Gastrocnemius medialis (tissue), 4 donors: Measurements from ENCODE around the gene RPP30. TPM values are rescaled to one million over a fixed set of nuclear protein-coding genes. Genes with fewer than 3 reads are reported as not detected.
"Not testable (repeated sequence)": the region's sequence is repeated elsewhere in the genome, so short reads cannot be mapped to it uniquely, and the experiment has no call there.

Source experiments
- ATAC-seq, 2 donors: fragments of 150-250 bp; one replicate each; pipeline ENCODE4 v1.9.1; 2016
- DNase-seq, 2 donors: peaks; one replicate each; pipeline ENCODE4 v3.0.0-alpha.2; 2019
- H3K27ac ChIP-seq, 4 donors: fragments of 200-600 bp; sonication (generic); 1 replicate in 1 of 4; 2 replicates in 3 of 4; pipeline ENCODE4 v1.5.1; 2016 to 2018; ENCODE audit warnings: mild to moderate bottlenecking in 2 of 4, moderate library complexity in 1 of 4
- H3K27me3 ChIP-seq, 3 donors: fragments of 200-600 bp; sonication (generic) in 2 of 3; 1 replicate in 1 of 3; 2 replicates in 2 of 3; pipeline versions ENCODE4 v1.5.1 to v1.6.0; 2016 to 2019; ENCODE audit warnings: mild to moderate bottlenecking in 1 of 3, moderate library complexity in 1 of 3
- H3K36me3 ChIP-seq, 2 donors: fragments of 200-600 bp; sonication (generic) in 1 of 2; one replicate each; pipeline ENCODE4 v1.5.1; 2017 to 2018
- H3K4me1 ChIP-seq, 2 donors: fragments of 200-600 bp; sonication (generic) in 1 of 2; one replicate each; pipeline ENCODE4 v1.5.1; 2016 to 2017; ENCODE audit warnings: mild to moderate bottlenecking in 2 of 2
- H3K4me3 ChIP-seq, 4 donors: fragments of 200-600 bp; sonication (generic) in 3 of 4; 1 replicate in 1 of 4; 2 replicates in 3 of 4; pipeline ENCODE4 v1.5.1; 2016 to 2019; ENCODE audit warnings: mild to moderate bottlenecking in 2 of 4
- H3K9me3 ChIP-seq, 3 donors: fragments of 200-600 bp; sonication (generic) in 2 of 3; 1 replicate in 1 of 3; 2 replicates in 2 of 3; pipeline ENCODE4 v1.5.1; 2016 to 2019
- CTCF ChIP-seq, 5 experiments: fragments of 450-650 bp in 3 of 5; fragments of 200-600 bp in 2 of 5; sonication (generic) in 2 of 5; IDR thresholded peaks in 4 of 5; conservative IDR thresholded peaks in 1 of 5; 1 replicate in 4 of 5; 2 replicates in 1 of 5; pipeline ENCODE4 v1.5.1; 2016 to 2019; ENCODE audit warnings: antibody characterized with exemption in 5 of 5, mild to moderate bottlenecking in 3 of 5, moderate library complexity in 3 of 5
- POLR2A ChIP-seq, 2 donors: fragments of 450-650 bp; IDR thresholded peaks; one replicate each; pipeline ENCODE4 v1.6.1; 2017; ENCODE audit warnings: antibody characterized with exemption in 2 of 2, mild to moderate bottlenecking in 2 of 2, moderate library complexity in 2 of 2
- in situ Hi-C, 4 donors: fragments of 200-750 bp; cut with MboI; loops; one replicate each; pipeline versions ENCODE4 v1.15.0 to v1.8.0; 2017; ENCODE audit warnings: low sequenced_read_pairs in 4 of 4
- intact Hi-C: fragments of 100-400 bp; cut with DNase I; formaldehyde crosslinking; loops from one replicate; pipeline ENCODE4 v1.15.1; 2023; ENCODE audit warnings: low total_unique reads
- total RNA-seq, 4 donors: library from RNA; depleted of rRNA; stranded (reverse); fragments of >200 nt; gene quantifications; one replicate each; pipeline versions ENCODE4 v1.1.0 to v1.2.3, GENCODE V29; 2016

The RPP30 gene
- total RNA-seq, 4 donors from 2014 or later: 20.4 to 44.9 (median 31.3) TPM

GRCh38 chr10:90872648-90873020 lies 860 bp downstream of the RPP30 start:
- intact Hi-C loops: loop anchor here (5.0 kb wide), 1 partner anchor 1080 kb away; no protein-coding TSS in a partner anchor
- H3K27ac ChIP-seq: peak overlapping the region in 2 of 4 donors; percentile 88 to 93
- no peak for ATAC-seq
- no peaks in the 10 kb centered on the region for H3K9me3 ChIP-seq
- in situ Hi-C loops: loop anchor here in 1 of 4 donors (25.0 kb wide), 1 partner anchor 1085 kb away; no protein-coding TSS in a partner anchor
- H3K36me3 ChIP-seq: peaks cover 0 to 20% of the 10 kb centered on the region in 2 donors
- DNase-seq: no peak
- H3K27me3 ChIP-seq: peaks cover 0 to 5% (median 0%) of the 10 kb centered on the region in 3 donors
- TF ChIP-seq POLR2A (IDR thresholded peaks at IDR 0.05): no peak
- no peak for TF ChIP-seq CTCF (IDR thresholded peaks at IDR 0.05 in 4 of 5, conservative IDR thresholded peaks at IDR 0.05 in 1 of 5)
- peak overlapping the region; percentile 67 to 99 (median 87) for H3K4me3 ChIP-seq
- peaks cover 16 to 21% of the 10 kb centered on the region in 2 donors for H3K4me1 ChIP-seq

- Histone ChIP-seq H3K4me1 (peaks cover under 1 to 7% of the 10 kb centered on the region in 2 donors), H3K27me3 (no peaks in the 10 kb centered on the region), H3K36me3 (peaks cover 0 to 25% of the 10 kb centered on the region in 2 donors), H3K9me3 (no peaks in the 10 kb centered on the region), H3K27ac (no peak overlapping the region), H3K4me3 (no peak overlapping the region)
- in situ Hi-C loops (no loop called here), intact Hi-C loops (no loop called here)
- DNase-seq: no peak
- no peak for ATAC-seq
- TF ChIP-seq CTCF (IDR thresholded peaks at IDR 0.05 in 4 of 5, conservative IDR thresholded peaks at IDR 0.05 in 1 of 5) (no peak), POLR2A (IDR thresholded peaks at IDR 0.05) (no peak)
Measured at GRCh38 chr10:90879062-90879461, 7.3 kb downstream of the RPP30 start.

DNA sequence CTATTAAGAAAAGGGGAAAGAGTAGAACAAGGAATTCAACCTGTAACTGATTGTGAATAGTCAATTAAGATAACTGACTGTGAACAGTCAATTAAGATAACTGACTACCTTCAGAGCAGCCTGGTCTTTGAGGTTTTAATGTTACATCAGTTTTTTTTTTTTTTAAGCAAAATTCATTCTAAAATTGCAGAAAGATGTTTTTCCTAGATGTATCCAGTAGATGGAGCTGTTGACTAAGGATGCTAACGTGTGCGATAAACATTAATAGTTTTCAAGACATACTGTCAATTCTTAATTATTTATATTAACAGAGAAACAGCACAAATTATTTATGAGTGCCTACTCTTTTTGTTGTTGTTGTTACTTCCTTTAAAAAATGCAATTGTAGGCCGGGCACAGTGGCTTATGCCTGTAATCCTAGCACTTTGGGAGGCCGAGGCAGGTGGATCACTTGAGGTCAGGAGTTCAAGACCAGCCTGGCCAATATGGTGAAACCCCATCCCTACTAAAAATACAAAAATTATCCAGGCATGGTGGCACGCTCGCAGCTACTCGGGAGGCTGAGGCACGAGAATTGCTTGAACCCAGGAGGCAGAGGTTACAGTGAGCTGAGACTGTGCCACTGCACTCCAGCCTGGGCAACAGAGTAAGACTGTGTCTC lies 8.4 kb downstream of the RPP30 start:
- H3K4me1 ChIP-seq: peaks cover 12 to 18% of the 10 kb centered on the region in 2 donors
- in situ Hi-C loops, ATAC-seq, H3K4me3 ChIP-seq, intact Hi-C loops, H3K9me3 ChIP-seq, DNase-seq, H3K27ac ChIP-seq, H3K27me3 ChIP-seq: not testable (repeated sequence)
- TF ChIP-seq CTCF (IDR thresholded peaks at IDR 0.05 in 4 of 5, conservative IDR thresholded peaks at IDR 0.05 in 1 of 5): peak; percentile 45 to 76 (median 60)
- H3K36me3 ChIP-seq: peaks cover 0 to 25% of the 10 kb centered on the region in 2 donors

- Histone ChIP-seq H3K4me3 (no peak overlapping the region), H3K4me1 (peaks cover 13 to 27% of the 10 kb centered on the region in 2 donors), H3K27me3 (no peaks in the 10 kb centered on the region), H3K36me3 (peaks cover 0 to 35% of the 10 kb centered on the region in 2 donors), H3K9me3 (no peaks in the 10 kb centered on the region), H3K27ac (no peak overlapping the region)
- TF ChIP-seq CTCF (IDR thresholded peaks at IDR 0.05 in 4 of 5, conservative IDR thresholded peaks at IDR 0.05 in 1 of 5) (no peak), POLR2A (IDR thresholded peaks at IDR 0.05) (no peak)
- intact Hi-C loops (no loop called here), in situ Hi-C loops (no loop called here)
- ATAC-seq (peak; percentile 86 to 94), DNase-seq (peak in 1 of 2 donors; percentile 19)
Measured at GRCh38 chr10:90884431-90884830, 12.7 kb downstream of the RPP30 start.
